Activated naive CD4-positive, alpha-beta T cell treated with anti-CD3 and anti-CD28 coated beads, Interleukin-2, amount 50 U/mL, for 24 hours (primary cell): Measurements from ENCODE around the gene ELOVL3.
"Not testable (repeated sequence)": the region's sequence is repeated elsewhere in the genome, so short reads cannot be mapped to it uniquely, and the experiment has no call there.

Experiments
- H3K27ac Mint-ChIP-seq: one replicate; pipeline ENCODE4 v1.8.0; 2021; ENCODE audit warnings: mild to moderate bottlenecking, mixed read lengths
- H3K27me3 Mint-ChIP-seq: one replicate; pipeline ENCODE4 v1.8.0; 2021; ENCODE audit warnings: mixed read lengths
- H3K36me3 Mint-ChIP-seq: one replicate; pipeline ENCODE4 v1.8.0; 2021; ENCODE audit warnings: mixed read lengths
- H3K4me1 Mint-ChIP-seq: one replicate; pipeline ENCODE4 v1.8.0; 2021; ENCODE audit warnings: mixed read lengths
- H3K4me3 Mint-ChIP-seq: one replicate; pipeline ENCODE4 v1.8.0; 2021; ENCODE audit warnings: mild to moderate bottlenecking, mixed read lengths
- H3K9me3 Mint-ChIP-seq: one replicate; pipeline ENCODE4 v1.8.0; 2021; ENCODE audit warnings: mixed read lengths

The ELOVL3 gene

GRCh38 chr10:102237711-102238252 lies 11.7 kb downstream of the ELOVL3 start:
- Mint-ChIP-seq H3K36me3 (no peaks in the 10 kb centered on the region), H3K4me3 (no peak overlapping the region), H3K27ac (no peak overlapping the region), H3K27me3 (peaks cover 24% of the 10 kb centered on the region), H3K9me3 (no peaks in the 10 kb centered on the region), H3K4me1 (peaks cover 17% of the 10 kb centered on the region)

- peak overlapping the region; percentile 60 for H3K4me3 Mint-ChIP-seq
- H3K4me1 Mint-ChIP-seq: peaks cover 26% of the 10 kb centered on the region
- no peaks in the 10 kb centered on the region for H3K36me3 Mint-ChIP-seq
- peaks cover 28% of the 10 kb centered on the region for H3K27me3 Mint-ChIP-seq
- no peaks in the 10 kb centered on the region for H3K9me3 Mint-ChIP-seq
- H3K27ac Mint-ChIP-seq: no peak overlapping the region
Measured at GRCh38 chr10:102240467-102241031, 14.4 kb downstream of the ELOVL3 start.

- Mint-ChIP-seq H3K36me3 (no peaks in the 10 kb centered on the region), H3K4me1 (peaks cover 26% of the 10 kb centered on the region), H3K9me3 (no peaks in the 10 kb centered on the region), H3K27me3 (peaks cover 23% of the 10 kb centered on the region), H3K4me3 (peak overlapping the region; percentile 60), H3K27ac (no peak overlapping the region)
Measured at GRCh38 chr10:102241032-102241443, 14.9 kb downstream of the ELOVL3 start.

- H3K27ac Mint-ChIP-seq: peak within 1 kb of the TSS; percentile 79
- peaks cover 22% of the 10 kb centered on the region for H3K27me3 Mint-ChIP-seq
- peak within 1 kb of the TSS; percentile 94 for H3K4me3 Mint-ChIP-seq
- H3K9me3 Mint-ChIP-seq: no peaks in the 10 kb centered on the region
- peaks cover 32% of the 10 kb centered on the region for H3K4me1 Mint-ChIP-seq
- H3K36me3 Mint-ChIP-seq: peaks cover 3% of the 10 kb centered on the region
Measured at GRCh38 chr10:102241444-102242117, 15.5 kb downstream of the ELOVL3 start, which contains the start of gene PITX3. PITX3 (minus strand) TSS chr10:102241512; CDS start chr10:102232080, 9,432 bp downstream.

GRCh38 chr10:102242118-102242485 lies 16.0 kb downstream of the ELOVL3 start:
- Mint-ChIP-seq H3K27me3 (peaks cover 22% of the 10 kb centered on the region), H3K4me3 (peak overlapping the region; percentile 94), H3K36me3 (peaks cover 3% of the 10 kb centered on the region), H3K27ac (peak overlapping the region; percentile 79), H3K4me1 (peaks cover 37% of the 10 kb centered on the region), H3K9me3 (no peaks in the 10 kb centered on the region)

GRCh38 chr10:102243309-102243708 lies 17.2 kb downstream of the ELOVL3 start:
- no peak overlapping the region for H3K27ac Mint-ChIP-seq
- peaks cover 49% of the 10 kb centered on the region for H3K4me1 Mint-ChIP-seq
- H3K9me3 Mint-ChIP-seq: no peaks in the 10 kb centered on the region
- H3K27me3 Mint-ChIP-seq: peaks cover 22% of the 10 kb centered on the region
- peak overlapping the region; percentile 37 for H3K4me3 Mint-ChIP-seq
- peaks cover 3% of the 10 kb centered on the region for H3K36me3 Mint-ChIP-seq

- peaks cover 53% of the 10 kb centered on the region for H3K4me1 Mint-ChIP-seq
- peaks cover 6% of the 10 kb centered on the region for H3K36me3 Mint-ChIP-seq
- peak within 1 kb of the TSS; percentile 99 for H3K4me3 Mint-ChIP-seq
- H3K27me3 Mint-ChIP-seq: peaks cover 20% of the 10 kb centered on the region
- H3K27ac Mint-ChIP-seq: peak within 1 kb of the TSS; percentile 80
- no peaks in the 10 kb centered on the region for H3K9me3 Mint-ChIP-seq
Measured at GRCh38 chr10:102245082-102245931, 19.2 kb downstream of the ELOVL3 start, which contains the start of gene GBF1. GBF1 (plus strand) TSS chr10:102245532; CDS start chr10:102258939, 13,407 bp downstream.

- Mint-ChIP-seq H3K4me3 (peak overlapping the region; percentile 99), H3K36me3 (peaks cover 6% of the 10 kb centered on the region), H3K9me3 (no peaks in the 10 kb centered on the region), H3K27me3 (peaks cover 17% of the 10 kb centered on the region), H3K27ac (peak overlapping the region; percentile 80), H3K4me1 (peaks cover 50% of the 10 kb centered on the region)
Measured at GRCh38 chr10:102245932-102246251, 19.8 kb downstream of the ELOVL3 start.

GRCh38 chr10:102246261-102246660 lies 20.2 kb downstream of the ELOVL3 start:
- no peaks in the 10 kb centered on the region for H3K9me3 Mint-ChIP-seq
- peaks cover 47% of the 10 kb centered on the region for H3K4me1 Mint-ChIP-seq
- H3K4me3 Mint-ChIP-seq: peak overlapping the region; percentile 99
- H3K36me3 Mint-ChIP-seq: peaks cover 6% of the 10 kb centered on the region
- peak overlapping the region; percentile 23 for H3K27ac Mint-ChIP-seq
- H3K27me3 Mint-ChIP-seq: peaks cover 15% of the 10 kb centered on the region

GRCh38 chr10:102247734-102248133 lies 21.6 kb downstream of the ELOVL3 start:
- Mint-ChIP-seq H3K27me3 (peaks cover 8% of the 10 kb centered on the region), H3K4me3 (peak overlapping the region; percentile 99)

GRCh38 chr10:102252508-102252907 lies 26.4 kb downstream of the ELOVL3 start:
- H3K36me3 Mint-ChIP-seq, H3K4me3 Mint-ChIP-seq, H3K9me3 Mint-ChIP-seq, H3K27me3 Mint-ChIP-seq, H3K27ac Mint-ChIP-seq: not testable (repeated sequence)
- peaks cover 44% of the 10 kb centered on the region for H3K4me1 Mint-ChIP-seq

More at GRCh38 chr10:102247734-102248133, 21.6 kb downstream of the ELOVL3 start:
- H3K4me1 Mint-ChIP-seq: peaks cover 41% of the 10 kb centered on the region
- no peak overlapping the region for H3K27ac Mint-ChIP-seq
- H3K36me3 Mint-ChIP-seq: peaks cover 6% of the 10 kb centered on the region
- no peaks in the 10 kb centered on the region for H3K9me3 Mint-ChIP-seq

GRCh38 chr10:102254426-102254825 lies 28.3 kb downstream of the ELOVL3 start:
- Mint-ChIP-seq H3K4me1 (peaks cover 36% of the 10 kb centered on the region), H3K27ac (no peak overlapping the region), H3K9me3 (no peaks in the 10 kb centered on the region), H3K27me3 (no peaks in the 10 kb centered on the region), H3K4me3 (no peak overlapping the region), H3K36me3 (peaks cover 4% of the 10 kb centered on the region)

GRCh38 chr10:102255404-102255803 lies 29.3 kb downstream of the ELOVL3 start:
- peaks cover 37% of the 10 kb centered on the region for H3K4me1 Mint-ChIP-seq
- H3K4me3 Mint-ChIP-seq: no peak overlapping the region
- no peak overlapping the region for H3K27ac Mint-ChIP-seq
- peaks cover 7% of the 10 kb centered on the region for H3K36me3 Mint-ChIP-seq
- H3K9me3 Mint-ChIP-seq: no peaks in the 10 kb centered on the region
- H3K27me3 Mint-ChIP-seq: no peaks in the 10 kb centered on the region

- H3K36me3 Mint-ChIP-seq: peaks cover 15% of the 10 kb centered on the region
- no peaks in the 10 kb centered on the region for H3K9me3 Mint-ChIP-seq
- H3K4me3 Mint-ChIP-seq: no peak overlapping the region
- no peak overlapping the region for H3K27ac Mint-ChIP-seq
- H3K4me1 Mint-ChIP-seq: peaks cover 43% of the 10 kb centered on the region
- H3K27me3 Mint-ChIP-seq: no peaks in the 10 kb centered on the region
Measured at GRCh38 chr10:102261196-102261595, 35.1 kb downstream of the ELOVL3 start.

GRCh38 chr10:102261842-102262241 lies 35.7 kb downstream of the ELOVL3 start:
- peaks cover 49% of the 10 kb centered on the region for H3K4me1 Mint-ChIP-seq
- no peaks in the 10 kb centered on the region for H3K27me3 Mint-ChIP-seq
- H3K27ac Mint-ChIP-seq: no peak overlapping the region
- H3K9me3 Mint-ChIP-seq: no peaks in the 10 kb centered on the region
- H3K4me3 Mint-ChIP-seq: no peak overlapping the region
- peaks cover 14% of the 10 kb centered on the region for H3K36me3 Mint-ChIP-seq
